ENCODE measurements around the gene NXN. TPM values are rescaled to one million over a fixed set of nuclear protein-coding genes. Genes with fewer than 3 reads are reported as not detected.
A peak's percentile ranks its signal among the peaks of the same experiment; 100 is the strongest.

Gene NXN
- 64.3 and 71.6 TPM in 2 replicates for total RNA-seq (2014; rRNA removed; shearing (Covaris generic))

DNA sequence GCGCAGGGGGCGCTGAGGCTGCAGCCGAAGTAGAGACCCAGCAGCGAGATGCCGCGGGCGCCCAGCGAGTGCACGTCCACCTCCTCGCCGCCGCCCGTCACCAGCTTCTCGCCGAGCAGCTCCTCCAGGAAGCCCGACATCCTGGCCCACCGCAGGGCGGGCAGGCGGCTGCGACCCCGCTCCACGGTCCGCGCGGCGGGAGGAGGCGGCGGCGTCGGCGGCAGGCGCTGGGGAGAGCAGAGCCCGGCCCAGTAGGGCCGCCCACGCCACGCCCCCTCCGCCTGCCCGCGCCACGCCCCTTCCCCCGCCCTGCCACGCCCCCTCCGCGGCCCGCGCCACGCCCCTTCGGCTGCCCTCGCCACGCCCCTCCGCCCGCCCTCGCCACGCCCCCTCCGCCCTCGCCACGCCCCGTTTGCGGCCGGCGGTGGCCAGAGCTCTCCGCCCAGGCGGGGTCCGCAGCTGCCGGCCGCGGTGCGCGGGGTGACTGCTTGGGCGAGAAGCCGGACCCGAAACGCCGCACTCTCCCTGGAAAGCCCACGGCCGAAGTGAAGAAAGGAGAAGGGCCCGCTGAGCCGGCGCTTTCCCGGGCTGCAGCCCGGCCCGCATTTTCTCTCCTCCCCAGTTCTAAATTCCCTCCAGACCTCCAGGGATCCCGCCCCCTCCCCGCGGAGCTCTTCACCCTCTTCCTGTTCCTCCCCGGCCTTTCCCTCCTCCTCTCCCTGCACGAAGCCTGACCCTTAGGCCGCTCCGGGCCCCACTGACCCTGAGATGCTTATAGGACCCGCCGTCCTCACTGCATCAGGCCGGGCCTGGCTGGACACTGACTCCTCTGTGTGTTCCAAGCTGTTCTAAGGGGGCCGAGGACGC, at the start of gene NXN:
Gene NXN, minus strand, starts transcription at position 238 of the 867 bp plus-strand sequence.
- peak; percentile 62 for DNase-seq (ENCODE audit: low spot score)

DNA sequence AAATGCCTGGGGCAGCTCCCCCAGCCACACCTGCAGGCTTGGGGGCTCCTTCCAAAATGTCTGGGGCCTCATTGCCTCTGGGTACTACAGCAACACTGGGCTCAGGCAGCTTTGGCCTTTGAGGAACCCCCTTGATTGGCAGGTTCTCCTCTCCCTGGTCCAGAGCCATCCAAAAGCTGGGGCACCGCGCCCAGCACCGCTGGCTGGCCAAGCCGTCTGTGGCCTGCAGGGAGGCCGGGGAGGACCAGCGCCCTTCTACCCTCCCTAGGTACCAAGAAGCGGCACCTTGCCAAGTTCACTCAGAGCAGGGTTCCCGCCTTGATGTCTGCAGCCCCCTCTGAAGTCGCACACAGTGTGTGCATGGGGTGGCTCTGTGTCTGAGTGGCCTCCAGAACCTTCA, 47.5 kb upstream of the NXN start:
- no peak for DNase-seq (ENCODE audit: low spot score)

DNA sequence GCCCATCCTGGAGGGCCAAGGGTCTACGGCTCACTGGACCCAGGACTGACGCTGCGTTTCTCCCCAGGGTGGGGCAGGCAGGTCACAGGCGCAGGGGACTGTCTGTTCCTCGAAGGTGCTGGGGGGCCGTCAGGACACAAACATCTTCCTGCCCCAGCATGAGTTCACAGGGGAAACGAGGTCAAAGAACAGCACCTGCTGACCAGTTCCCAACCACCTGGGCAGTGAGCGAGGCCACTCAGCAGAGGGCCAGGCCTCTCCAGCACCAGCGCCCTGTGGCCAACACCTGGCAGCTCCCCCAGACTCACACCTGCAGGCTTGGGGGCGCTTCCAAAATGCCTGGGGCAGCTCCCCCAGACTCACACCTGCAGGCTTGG, 47.0 kb upstream of the NXN start:
- DNase-seq (ENCODE audit: low spot score): no peak

DNA sequence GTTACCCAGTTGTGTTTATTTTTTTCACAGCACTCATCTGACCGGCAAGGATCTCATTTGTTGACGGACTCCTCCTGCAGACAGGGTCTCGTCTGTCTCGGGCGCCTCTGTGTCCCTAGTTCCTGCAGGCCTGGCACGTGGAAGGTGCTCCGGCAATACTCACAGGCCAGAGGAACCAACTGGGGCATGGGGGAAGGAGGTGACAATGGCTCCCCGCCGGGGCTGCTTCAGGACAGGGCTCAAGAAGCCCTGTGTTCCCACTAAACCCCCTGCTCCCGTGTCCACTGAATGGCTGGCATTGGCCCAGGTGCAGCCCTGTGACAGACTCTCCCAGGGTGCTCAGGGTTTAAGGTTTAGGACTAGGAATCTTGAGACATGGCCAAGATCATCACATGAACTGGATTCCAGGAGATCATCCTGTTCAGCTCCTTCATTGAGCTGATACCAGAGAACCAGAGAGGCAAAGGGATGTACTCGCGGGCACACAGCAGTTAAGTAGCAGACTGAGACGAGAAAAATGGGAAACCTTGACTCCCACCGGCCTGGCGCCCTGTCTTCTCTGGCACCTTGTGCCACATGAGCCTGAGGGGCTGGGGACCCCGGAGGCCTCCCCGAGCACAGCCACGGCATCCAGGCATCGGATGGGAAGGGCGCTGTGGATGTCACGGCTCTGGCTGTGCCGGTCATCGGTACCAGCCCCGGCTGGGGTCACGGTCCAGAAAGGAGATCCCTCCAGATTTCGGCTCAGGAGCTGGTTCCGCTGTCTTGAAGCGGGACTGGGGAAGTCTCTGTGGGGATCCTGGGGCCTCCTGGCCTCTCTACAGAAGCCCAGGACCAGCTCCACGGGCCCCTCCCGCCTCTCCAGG, 46.4 kb upstream of the NXN start:
- DNase-seq (ENCODE audit: low spot score): no peak

DNA sequence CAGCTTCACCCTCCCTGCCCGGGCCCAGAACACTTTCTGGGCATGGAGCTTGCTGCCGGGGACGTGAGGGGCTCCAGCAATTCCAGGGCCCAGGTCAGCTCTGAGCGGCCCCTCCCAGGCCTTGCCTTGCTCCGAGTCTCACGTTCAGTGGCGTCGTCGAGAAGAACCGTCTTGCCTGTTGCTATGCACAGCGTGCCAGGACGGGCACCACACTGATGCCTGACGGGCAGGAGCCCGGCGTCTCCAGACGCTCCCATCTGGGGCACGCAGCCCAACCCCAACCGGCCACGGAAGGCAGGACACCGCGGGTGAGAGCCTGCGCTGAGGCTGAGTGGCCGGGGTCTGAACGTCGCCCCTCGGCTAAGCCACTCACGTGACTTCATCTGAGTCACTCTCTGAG, 44.5 kb upstream of the NXN start:
- no peak for DNase-seq (ENCODE audit: low spot score)

DNA sequence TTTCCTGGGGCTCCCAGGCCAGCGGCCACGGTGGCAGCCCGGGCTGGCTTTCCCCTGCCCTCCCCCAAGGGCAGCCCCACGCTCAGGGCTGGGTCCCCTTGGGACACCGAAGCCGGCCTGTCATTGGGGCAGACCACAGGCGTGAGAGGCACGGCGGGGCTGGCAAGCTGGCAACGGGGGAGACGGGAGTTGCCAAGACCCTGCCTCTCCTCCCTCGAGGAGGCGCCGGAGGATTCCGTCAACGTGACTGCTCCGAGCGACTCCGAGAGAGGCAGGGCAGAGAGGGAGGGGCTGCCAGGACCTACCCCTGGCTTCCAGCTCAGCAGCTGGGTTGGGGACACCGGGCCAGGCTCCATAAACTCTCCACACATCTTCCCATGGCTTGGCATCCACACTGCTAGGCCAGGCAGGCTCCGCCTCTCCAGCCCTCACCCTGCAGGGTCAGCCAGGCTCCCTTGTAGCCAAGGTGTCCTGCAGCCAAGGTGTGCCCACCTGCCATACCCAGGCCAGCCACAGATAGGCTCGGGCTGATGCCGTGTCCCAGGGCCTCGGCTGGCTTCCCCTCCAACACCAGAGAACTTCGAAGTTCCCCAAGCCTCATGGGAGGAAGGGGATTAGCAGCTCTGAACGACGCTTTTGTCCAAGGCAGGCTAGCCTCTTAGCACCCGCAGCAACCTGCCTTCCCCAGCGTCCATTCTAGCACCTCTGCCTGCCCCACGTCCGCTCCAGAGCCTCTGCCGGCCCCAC, 42.9 kb upstream of the NXN start:
- DNase-seq (ENCODE audit: low spot score): no peak

DNA sequence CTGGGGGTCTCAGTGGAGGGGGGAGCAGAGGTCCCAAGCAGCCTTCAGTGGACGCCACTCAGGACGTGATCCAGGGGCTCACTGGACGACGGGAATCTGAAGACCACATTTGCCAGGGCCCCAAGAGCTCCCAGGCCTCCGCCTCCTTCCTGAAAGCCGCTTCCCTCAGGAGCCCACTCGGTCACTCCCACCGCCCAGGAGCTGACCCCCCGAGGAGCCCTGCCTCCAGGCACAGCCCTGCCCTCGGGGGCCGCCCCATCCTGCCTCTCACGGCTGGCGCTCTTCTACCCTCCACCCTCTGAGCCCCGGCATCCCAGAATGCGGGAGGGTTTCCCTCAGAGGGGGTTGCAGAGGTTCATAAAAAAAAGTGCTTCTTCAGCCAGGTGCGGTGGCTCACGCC, 41.6 kb upstream of the NXN start:
- no peak for DNase-seq (ENCODE audit: low spot score)

DNA sequence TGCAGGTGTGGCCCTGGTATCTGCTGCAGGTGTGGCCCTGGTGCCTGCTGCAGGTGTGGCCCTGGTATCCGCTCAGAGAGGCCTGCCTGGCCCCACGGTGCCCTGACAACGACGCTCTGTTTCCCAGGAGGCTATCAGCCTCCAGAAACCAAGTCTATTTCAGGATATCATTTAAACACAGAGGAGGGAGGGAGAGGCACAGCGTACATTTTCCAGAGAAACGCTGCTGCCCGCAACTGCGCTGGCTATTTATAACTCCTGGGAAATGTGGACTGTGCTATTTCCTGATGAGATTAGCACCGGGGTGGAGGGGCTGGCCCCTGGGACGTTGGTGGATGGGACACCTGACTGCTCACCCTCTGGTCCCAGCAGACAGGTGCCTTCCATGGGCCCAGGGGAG, 39.9 kb upstream of the NXN start:
- no peak for DNase-seq (ENCODE audit: low spot score)

DNA sequence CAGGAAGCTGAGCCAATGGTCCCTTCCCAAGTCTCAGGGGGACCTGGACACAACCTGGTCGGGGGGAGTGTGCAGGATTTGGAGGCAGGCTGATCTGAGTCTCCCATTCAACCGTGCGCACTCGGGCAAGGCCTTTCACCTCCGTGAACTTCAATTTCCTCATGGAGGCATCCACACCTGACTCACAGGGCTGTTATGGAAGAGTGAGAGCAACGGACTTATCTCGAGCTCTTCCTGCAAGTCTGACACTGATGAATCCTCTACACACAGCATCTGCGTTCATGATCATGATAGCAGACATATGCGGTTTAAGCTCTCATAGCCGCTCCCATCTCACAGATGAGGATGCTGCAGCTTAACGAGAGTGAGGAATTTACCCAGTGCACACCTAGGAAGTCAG, 39.0 kb upstream of the NXN start:
- DNase-seq (ENCODE audit: low spot score): no peak

DNA sequence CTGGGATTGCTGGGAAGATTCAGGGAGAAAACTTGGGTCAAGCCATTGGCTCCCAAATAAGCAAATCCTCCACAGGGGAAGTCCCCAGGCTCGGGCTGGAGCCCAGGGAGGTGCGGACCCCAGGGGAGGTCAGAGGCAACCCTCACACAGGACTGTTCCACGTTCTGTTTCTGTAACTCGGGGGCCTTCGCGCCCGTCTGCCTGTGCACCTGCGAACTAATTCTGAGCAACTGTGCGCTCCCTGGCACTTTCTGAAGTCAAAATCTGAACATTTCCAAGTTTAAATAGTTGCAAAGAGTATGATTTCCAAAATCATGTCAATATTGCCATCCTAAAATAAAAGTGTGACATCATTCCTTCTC, 34.1 kb upstream of the NXN start:
- DNase-seq (ENCODE audit: low spot score): no peak

DNA sequence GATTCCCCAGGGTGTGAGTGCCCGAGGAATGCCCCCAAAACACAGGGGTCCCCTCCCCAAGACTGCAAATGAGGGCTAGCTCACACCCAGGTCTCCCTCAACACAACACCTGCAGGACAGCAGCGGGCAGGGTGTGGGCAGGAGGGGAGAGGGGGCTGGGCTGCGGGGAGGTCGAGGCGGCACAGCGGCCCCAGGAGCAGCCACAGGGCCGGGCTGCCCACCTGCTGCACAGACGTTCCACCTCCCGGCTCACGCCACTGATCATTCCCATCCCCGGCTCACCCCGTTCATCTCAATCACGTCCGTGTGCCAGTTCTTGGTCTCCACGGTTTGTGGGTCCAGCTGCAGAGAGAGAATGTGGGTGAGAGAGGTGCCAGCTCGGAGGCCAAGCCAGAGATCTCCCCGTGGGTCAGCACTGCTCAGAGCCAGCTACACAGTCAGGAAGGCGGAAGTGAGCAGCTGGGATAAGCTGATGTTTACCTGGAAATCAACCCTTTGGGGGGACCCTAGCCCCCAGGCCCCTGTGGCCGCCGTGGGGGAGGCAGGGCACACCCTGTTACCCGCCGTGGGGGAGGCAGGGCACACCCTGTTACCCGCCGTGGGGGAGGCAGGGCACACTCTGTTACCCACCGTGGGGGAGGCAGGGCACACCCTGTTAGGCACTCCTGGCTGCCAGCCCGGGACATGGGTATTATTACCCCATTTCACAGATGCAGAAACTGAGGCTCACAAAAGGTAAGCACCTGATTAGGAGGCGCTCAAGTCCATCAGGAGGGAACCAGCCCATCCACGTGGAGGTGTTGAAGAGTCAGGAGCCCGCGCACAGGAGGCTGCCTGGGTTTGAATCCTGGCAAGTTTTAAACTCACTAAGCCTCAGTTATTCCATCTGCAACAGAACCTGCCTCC, 33.5 kb upstream of the NXN start:
- DNase-seq (ENCODE audit: low spot score): no peak

DNA sequence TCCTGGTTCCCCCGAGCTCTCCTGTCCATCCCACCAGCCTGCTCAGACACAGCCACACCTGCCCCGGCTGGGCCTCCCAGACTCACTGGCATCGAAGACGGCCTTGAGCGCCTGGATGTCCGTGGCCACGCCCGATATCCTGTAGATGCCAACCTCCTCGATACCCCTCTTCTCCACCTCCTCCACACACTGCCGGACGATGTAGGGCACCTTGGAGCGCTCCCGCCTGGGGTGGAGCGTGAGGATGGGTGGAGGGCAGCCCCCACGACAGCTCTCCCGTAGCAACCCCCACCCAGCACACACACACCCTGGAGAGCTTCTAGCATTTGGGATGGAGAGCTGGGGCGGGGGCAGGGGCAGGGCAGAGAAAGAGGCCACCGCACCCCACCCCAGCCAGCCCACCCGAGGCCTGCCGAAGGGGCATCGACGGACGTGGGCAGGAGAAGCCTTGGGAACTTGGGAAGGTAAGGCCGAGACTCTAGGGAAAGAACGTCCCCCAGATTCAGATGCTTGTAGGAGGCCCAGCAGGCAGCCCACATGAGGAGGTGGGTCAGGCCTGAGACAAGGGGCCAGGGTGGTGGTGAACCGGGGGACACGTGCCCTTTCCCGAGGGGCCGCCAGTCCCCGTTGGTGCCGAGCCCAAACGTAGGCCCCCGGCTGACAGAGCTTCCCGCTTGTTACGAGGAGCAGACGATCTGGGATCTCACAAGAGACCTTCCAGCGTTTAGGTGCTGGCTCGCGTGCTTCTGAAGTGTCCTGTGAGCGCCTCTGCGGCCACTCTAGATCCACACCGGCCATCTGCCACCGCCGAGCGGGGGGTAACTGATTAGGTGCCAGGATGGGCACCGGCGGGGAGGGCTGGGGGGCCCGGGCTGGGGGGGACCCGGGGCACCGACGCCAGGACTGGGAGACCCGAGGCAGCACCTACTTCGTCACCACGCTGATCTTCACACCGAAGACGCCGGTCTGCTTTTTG, 32.5 kb upstream of the NXN start:
- no peak for DNase-seq (ENCODE audit: low spot score)

DNA sequence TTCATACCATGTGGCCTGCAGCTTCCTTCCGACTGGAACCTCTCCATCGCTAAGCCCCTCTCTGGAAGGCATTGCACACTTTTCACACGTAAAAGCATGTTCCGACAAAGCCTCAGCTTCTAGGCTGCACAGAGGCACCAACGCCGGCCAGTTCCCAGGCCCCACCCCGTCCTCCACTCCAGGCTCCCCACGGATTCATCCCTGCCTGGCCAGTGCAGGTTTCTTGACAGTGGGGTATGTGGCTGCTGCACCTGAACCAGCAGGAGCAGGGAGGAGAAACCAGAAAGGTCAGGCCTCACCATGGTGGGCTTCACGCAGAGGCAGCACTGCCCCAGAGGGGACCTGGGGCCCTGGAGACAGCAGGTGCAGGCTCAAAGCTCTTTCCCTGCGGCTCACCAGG, 31.6 kb upstream of the NXN start:
- DNase-seq (ENCODE audit: low spot score): no peak

DNA sequence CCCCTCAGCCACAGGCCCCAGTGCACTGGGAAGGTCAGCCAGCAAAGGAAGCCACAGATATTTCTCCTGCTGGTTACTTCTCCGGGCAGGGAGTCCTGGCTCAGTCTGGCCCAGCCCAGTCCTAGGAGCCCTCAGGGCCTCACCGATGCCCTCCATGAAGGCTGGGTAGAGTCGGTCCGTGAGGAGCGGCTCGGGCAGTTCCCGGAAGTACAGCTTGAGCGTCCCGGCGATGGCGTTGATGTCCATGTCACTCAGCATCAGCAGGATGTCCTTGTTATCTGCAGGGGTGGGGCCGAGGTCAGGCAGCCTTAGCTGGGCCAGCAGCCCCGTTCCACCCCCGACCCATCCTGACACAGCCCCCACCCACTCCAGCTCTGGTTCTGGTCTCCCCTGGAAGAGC, 31.0 kb upstream of the NXN start:
- no peak for DNase-seq (ENCODE audit: low spot score)

DNA sequence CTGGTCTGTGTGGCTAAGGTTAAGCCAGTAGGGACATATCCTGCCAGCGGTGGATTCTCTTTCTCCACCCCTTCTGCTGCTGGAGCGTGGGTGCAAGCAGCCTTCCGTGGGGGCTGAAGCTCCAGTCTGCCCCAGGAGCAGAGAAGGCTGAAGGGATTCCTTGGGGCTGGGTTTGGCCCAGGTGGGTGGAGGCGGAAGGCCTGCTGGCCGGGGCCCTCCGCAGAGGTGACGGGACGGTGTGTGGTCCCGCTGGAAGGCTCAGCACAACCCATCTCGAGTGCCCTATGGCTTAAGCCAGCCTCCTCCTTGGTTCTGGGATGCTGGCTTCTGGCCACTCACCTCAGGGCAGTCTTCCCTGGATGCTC, 30.5 kb upstream of the NXN start:
- no peak for DNase-seq (ENCODE audit: low spot score)

DNA sequence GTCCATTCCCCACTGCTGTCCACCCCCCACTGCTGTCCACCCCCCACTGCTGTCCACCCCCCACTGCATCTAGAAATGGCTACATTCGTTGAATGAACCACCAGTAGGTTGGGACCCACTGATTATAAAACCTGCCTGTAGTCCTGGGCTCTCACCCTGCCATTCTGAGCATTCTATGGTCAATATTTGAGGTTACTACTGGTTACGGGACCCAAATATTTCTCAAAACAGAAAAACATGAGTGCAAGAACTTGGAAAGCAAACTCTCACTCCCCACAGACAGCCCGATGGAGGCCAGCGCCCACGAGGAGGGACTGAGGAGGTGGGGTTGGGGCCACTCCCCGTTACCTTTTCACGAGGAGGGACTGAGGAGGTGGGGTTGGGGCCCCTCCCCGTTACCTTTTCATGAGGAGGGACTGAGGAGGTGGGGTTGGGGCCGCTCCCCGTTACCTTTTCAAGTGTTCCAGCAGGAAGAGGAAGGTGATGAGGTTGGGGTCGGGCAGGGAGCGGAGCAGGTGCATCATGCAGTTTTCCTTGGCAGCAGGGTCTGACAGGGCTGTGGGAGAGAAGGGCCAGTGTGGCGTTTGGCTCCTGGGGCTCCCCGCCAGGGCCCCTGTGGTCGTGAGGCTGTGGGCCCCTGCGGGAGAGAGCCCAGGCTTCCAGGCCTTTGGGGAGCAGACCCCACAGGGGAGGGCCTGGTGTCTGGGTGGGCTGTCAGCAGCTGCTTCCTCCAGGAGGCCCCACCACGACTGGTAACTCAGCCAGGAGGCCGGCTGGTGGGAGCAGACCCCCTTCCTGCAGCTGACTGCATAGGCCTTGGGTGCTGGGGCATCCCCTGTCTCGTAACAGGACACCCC, 29.9 kb upstream of the NXN start:
- no peak for DNase-seq (ENCODE audit: low spot score)

DNA sequence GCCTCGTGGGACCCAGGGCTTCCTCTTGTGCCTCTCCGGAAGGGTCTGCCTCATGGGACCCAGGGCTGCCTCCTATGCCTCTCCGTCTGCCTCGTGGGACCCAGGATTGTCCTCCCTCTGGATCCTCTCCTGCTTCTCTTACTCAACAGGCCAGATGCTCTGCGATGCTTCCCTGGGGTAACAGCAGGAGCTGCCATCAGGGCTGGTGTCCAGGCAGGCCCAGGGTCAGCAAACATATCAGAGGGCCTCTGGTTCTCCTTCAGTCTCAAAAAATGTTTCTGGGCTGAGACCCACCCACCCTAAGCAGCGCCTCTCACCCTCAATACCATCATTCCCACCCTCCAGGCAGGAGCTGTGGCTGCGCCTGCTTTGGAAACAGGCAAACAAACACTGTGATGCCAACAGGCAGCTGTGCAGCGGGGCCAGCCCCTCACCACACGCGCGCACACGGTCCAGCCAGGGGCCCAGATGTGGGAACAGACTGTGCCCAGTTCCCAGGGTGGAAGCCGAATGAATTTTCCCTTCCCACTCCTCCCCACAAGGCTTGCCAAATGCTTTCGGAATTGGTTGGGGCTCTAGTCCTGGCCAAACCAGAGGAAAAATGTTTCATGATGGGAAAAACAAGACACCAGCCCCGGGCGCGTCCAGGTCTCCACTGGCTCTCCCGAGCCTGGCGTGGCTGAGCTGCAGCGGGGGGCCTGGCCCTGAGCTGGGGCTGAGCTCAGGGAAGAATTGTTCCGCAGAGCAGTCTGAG, 28.6 kb upstream of the NXN start:
- no peak for DNase-seq (ENCODE audit: low spot score)

DNA sequence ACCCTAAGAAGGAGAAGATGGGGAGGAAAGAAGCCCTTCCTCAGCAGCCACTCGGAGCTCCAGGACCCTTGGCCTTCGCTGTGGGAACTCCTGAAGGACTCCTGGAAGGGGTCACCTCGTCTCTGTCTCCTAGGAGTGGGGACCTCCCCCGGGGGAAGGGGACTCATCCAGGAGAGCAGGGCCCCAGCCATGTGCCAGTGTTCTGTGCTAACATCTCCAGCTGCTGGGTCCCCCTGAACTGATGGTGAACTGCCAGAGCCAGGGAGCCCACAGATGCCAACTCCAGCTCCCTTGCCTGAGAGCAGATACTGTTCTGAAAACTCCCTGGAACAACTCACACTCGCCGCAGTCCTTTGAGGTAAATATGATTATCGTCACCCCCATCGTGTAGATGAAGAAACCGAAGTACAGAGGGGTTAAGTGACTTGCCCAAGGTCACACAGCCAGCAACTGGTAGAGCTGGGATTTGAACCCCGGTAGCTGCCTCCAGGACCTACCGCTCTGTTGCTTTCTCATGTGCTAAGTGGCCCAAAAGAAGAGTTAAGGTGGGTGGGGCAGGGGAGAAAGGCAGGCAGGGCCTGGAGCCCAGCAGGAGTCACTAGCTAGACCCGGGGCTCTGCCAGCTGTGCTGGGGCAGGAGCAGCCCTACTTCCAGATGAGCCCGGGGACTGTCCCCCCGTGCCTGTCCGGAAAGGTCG, 27.9 kb upstream of the NXN start:
- DNase-seq (ENCODE audit: low spot score): no peak
